Measurements from ENCODE around the gene GBGT1. TPM values are rescaled to one million over a fixed set of nuclear protein-coding genes. Genes with fewer than 3 reads are reported as not detected.
"Not testable (repeated sequence)": the region's sequence is repeated elsewhere in the genome, so short reads cannot be mapped to it uniquely, and the experiment has no call there.

The GBGT1 gene
- total RNA-seq, result 10 to 100 TPM; 15.5 to 16.8 TPM

DNA sequence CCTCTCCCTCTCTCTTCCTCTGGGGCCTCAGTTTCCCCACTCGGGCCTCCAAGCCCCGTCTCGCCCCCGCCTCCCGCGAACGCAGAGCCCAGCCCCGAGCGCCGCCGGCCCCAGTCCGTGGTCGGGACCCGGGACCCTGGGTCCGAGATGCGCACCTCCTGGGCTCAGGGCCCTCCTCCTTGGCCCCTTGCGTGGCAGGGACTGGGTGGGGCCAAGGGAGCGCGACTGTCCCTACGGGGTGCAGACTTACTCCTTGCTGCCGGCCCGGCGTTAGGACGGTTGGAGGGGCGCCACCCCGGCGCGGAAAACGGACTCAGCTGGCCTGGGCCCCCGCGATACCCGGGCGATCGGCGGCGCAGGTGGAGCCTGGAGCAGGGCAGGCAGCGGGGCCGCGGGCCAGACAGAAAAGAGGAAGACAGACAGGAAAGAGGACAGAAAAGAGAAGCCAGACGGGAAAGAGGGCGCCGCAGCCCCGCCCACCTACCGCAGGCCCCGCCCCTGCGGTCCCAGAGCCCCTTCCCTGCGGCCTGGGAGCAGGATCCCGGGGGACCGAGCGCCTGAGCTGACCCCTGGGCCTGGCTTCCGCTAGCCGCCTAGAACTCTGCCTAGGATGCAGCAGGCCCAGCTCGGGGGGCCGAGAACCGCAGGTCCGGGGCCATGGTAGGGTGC, at the start of gene GBGT1:
Gene GBGT1, minus strand, starts transcription at position 411 of the 669 bp plus-strand sequence. CDS start 1,502 bp downstream, outside the sequence.
- peak within 1 kb of the TSS; percentile 75 to 80 for H3K27ac ChIP-seq
- H3K9me3 ChIP-seq, result no peaks in the 10 kb centered on the region
- H3K36me3 ChIP-seq, result peaks cover 3% of the 10 kb centered on the region
- TF ChIP-seq, protein P1, sequence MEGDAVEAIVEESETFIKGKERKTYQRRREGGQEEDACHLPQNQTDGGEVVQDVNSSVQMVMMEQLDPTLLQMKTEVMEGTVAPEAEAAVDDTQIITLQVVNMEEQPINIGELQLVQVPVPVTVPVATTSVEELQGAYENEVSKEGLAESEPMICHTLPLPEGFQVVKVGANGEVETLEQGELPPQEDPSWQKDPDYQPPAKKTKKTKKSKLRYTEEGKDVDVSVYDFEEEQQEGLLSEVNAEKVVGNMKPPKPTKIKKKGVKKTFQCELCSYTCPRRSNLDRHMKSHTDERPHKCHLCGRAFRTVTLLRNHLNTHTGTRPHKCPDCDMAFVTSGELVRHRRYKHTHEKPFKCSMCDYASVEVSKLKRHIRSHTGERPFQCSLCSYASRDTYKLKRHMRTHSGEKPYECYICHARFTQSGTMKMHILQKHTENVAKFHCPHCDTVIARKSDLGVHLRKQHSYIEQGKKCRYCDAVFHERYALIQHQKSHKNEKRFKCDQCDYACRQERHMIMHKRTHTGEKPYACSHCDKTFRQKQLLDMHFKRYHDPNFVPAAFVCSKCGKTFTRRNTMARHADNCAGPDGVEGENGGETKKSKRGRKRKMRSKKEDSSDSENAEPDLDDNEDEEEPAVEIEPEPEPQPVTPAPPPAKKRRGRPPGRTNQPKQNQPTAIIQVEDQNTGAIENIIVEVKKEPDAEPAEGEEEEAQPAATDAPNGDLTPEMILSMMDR (IDR thresholded peaks at IDR 0.05), result no peak
- H3K4me3 ChIP-seq, result peak within 1 kb of the TSS; percentile 53 to 75
- no peaks in the 10 kb centered on the region for H3K27me3 ChIP-seq
- peaks cover 0 to 34% of the 10 kb centered on the region in 2 donors for H3K4me1 ChIP-seq
- no peak for DNase-seq (ENCODE audit: low spot score)

DNA sequence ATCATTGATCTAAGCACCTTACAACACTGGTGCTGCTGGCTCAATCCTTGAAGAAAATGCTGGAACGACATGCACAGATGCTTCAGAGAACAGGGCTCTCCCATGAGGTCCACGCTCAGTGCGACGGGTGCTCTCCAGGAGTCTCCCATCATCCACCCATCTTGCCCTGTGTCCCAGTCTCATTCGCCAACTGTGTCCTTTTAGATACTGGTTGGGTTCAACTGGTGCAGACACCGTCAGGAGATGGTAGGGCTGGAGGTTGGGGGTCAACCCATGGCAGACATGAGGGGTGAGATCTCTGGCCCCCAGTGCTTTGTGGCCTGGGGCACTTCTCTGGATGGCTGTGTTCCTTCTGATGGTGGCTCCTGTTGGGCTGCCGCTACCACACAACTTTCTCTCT, 46.9 kb upstream of the GBGT1 start:
- DNase-seq (ENCODE audit: low spot score), result no peak
- no peak overlapping the region for H3K4me3 ChIP-seq
- H3K36me3 ChIP-seq, result no peaks in the 10 kb centered on the region
- H3K27ac ChIP-seq, result no peak overlapping the region
- no peaks in the 10 kb centered on the region for H3K27me3 ChIP-seq
- no peaks in the 10 kb centered on the region for H3K4me1 ChIP-seq
- TF ChIP-seq, protein P1 (IDR thresholded peaks at IDR 0.05), result no peak
- peaks cover 0 to 12% of the 10 kb centered on the region in 2 donors for H3K9me3 ChIP-seq

DNA sequence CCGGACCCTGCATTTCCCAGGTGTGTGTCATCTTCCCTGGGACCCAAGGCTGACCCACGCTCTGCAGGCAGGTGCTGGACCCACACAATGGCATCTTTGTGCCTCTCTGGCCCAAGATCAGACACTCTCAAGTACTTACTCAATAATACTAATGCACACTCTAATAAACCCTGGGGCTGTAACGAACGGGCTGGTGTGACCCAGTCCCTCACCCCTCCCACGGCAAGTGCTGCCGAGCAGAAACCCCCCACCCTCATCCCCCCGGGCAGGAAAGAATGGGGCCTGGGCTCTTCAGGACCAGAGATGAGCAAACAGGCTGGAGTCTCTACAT, 46.5 kb upstream of the GBGT1 start:
- H3K9me3 ChIP-seq, result peaks cover 0 to 8% of the 10 kb centered on the region in 2 donors
- no peak overlapping the region for H3K4me3 ChIP-seq
- H3K27me3 ChIP-seq, result no peaks in the 10 kb centered on the region
- no peaks in the 10 kb centered on the region for H3K36me3 ChIP-seq
- H3K27ac ChIP-seq, result no peak overlapping the region
- TF ChIP-seq, protein P1 (IDR thresholded peaks at IDR 0.05), result no peak
- DNase-seq (ENCODE audit: low spot score), result no peak
- H3K4me1 ChIP-seq, result no peaks in the 10 kb centered on the region

DNA sequence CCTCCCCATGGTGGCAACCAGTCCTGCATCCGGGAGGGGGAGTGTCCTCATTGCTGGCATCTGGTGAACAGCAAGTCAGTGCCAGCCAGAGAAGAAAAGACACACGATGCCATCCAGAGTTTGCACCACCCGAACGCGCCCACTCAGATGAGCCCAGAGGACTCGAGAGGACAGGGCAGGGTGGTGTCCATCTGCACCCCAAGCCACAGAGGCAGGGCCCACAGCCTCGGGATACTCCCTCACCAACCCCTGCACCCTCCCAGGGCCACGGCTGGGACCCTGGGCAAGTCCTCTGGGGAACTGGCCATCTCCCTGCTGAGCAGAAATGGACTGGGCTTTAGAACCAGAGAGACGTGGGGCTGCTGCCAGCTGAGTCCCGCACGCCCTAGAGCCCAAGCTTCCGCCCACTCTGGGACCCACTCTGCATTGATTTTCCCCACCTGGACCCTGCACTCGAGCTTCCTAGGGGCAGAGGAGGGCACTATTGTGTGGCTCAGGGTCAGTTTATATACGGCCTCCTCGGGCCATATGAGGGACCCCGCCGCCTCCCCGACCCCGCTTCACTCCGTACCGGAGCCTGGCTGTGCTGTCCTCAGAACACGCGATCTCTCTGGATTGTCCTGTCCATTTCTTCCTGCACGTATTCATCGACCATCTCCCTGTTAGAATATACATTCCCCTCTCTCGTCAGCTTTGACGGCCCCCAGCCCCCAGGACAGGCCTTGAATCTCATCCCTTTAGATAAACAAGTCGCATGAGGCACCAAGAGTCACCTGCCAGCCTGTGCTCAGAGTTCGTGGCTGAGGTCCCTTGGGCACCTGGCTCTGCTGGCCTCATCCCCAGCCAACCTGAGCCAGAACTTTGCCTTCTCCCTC, 45.9 kb upstream of the GBGT1 start:
- not testable (repeated sequence) for H3K4me3 ChIP-seq; H3K36me3 ChIP-seq; H3K9me3 ChIP-seq; H3K4me1 ChIP-seq; H3K27me3 ChIP-seq; DNase-seq (ENCODE audit: low spot score); H3K27ac ChIP-seq

DNA sequence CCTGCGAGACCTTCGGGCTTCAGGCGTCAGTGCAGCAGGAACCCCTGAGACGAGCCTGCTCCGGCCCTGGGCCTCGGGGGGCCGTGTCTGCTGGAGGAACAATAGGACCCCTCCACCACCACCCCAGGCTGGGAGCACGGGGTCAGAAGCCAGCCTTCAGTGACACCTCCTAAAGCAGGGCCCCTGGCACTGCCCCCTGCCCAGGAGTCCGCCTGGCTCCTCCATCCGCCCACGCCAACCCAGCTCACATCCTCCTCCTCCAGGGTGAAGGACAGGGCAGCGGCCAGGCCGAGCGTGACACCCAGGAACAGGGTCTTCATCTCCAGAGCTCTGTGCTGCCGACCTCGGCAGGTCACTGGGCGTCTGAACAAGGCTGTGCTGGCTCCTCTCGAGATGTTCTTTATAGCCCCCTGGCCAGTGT, 45.2 kb upstream of the GBGT1 start, which contains the start of gene OBP2B:
Gene OBP2B, minus strand, starts transcription at position 371 of the 421 bp plus-strand sequence. Its CDS starts 51 bp downstream, at position 320.
- not testable (repeated sequence) for H3K4me3 ChIP-seq; DNase-seq (ENCODE audit: low spot score); H3K27me3 ChIP-seq; H3K36me3 ChIP-seq; H3K9me3 ChIP-seq; H3K27ac ChIP-seq; H3K4me1 ChIP-seq

DNA sequence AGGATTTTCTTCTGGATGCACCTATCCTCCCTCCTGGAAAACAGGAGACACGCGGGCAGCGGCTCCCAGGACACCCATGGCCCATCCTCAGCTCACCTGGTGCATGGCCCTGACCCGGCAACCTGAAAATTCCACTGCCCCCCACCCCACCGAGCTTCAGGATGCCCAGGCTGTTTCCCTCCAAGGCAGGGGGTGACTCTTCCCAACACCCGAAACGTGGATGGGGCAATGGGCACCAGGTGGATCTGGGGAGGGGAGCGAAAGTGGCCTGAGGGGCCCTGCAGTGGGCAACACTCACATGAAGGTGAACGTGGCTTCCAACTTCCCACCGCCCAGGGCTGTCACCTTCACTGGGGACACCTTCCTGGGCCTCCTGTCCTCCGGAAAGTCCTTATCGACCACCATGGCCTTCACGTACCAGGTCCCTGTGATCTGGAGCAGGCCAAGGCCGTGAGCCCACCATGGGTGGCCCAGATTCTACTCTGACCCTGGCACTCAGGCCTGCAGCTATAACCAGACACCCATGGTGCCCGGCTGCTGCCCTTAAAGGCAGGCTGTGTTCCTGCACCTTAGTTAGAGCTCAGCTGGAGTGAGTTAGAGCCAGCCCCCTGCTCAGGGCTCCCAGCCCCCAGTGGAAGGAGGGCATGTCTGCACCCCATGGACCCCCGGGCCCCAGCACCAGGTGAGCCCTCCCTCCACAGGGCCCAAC, 44.6 kb upstream of the GBGT1 start:
- H3K27me3 ChIP-seq; DNase-seq (ENCODE audit: low spot score); H3K4me3 ChIP-seq; H3K4me1 ChIP-seq; H3K9me3 ChIP-seq; H3K27ac ChIP-seq; H3K36me3 ChIP-seq: not testable (repeated sequence)
